GM12892 (cell line): ENCODE data around the gene PRKCZ.

Source experiments
- DNase-seq: peaks from one replicate; pipeline ENCODE4 v3.0.0; 2011; ENCODE audit not compliant: insufficient read length
- FAIRE-seq: peaks from 2 replicates; lab custom pipeline; 2011; peaks lifted over from hg19 to GRCh38; lab: Jason Lieb, UNC
- POLR2A ChIP-seq: IDR thresholded peaks from 2 replicates; pipeline ENCODE4 v1.6.1; 2011; ENCODE audit warnings: low read depth, low read length, control low read depth
- POLR2AphosphoS5 ChIP-seq: IDR thresholded peaks from 2 replicates; pipeline ENCODE4 v1.6.1; 2011; ENCODE audit warnings: low read depth, low read length, control low read depth
- TAF1 ChIP-seq: IDR thresholded peaks from 2 replicates; pipeline ENCODE4 v1.6.1; 2011; ENCODE audit warnings: low read depth, mild to moderate bottlenecking, control low read depth, low read length, borderline replicate concordance

The PRKCZ gene

GRCh38 chr1:2050461-2050792 is 216 bp downstream of the PRKCZ start:
- FAIRE-seq (no peak), DNase-seq (no peak)
- TF ChIP-seq POLR2A (no peak), TAF1 (no peak), POLR2AphosphoS5 (no peak)

- FAIRE-seq (no peak), DNase-seq (no peak)
- no peak for TF ChIP-seq POLR2AphosphoS5
- TF ChIP-seq POLR2A = no peak
- no peak for TF ChIP-seq TAF1
Observed at GRCh38 chr1:2050793-2051682, 827 bp downstream of the PRKCZ start.

GRCh38 chr1:2052054-2052679 is 2.0 kb downstream of the PRKCZ start:
- FAIRE-seq = no peak
- no peak for DNase-seq
- no peak for TF ChIP-seq TAF1
- TF ChIP-seq POLR2A = no peak
- no peak for TF ChIP-seq POLR2AphosphoS5

GRCh38 chr1:2052756-2053155 is 2.5 kb downstream of the PRKCZ start:
- FAIRE-seq (no peak), DNase-seq (no peak)
- TF ChIP-seq TAF1 = no peak
- no peak for TF ChIP-seq POLR2AphosphoS5
- no peak for TF ChIP-seq POLR2A

GRCh38 chr1:2053217-2053616 is 3.0 kb downstream of the PRKCZ start:
- TF ChIP-seq TAF1 (no peak), POLR2A (no peak), POLR2AphosphoS5 (no peak)
- FAIRE-seq (no peak), DNase-seq (no peak)

GRCh38 chr1:2053784-2054376 is 3.7 kb downstream of the PRKCZ start:
- FAIRE-seq (no peak), DNase-seq (no peak)
- TF ChIP-seq POLR2A = no peak
- no peak for TF ChIP-seq TAF1
- no peak for TF ChIP-seq POLR2AphosphoS5

- TF ChIP-seq POLR2AphosphoS5 (no peak), POLR2A (no peak)
- FAIRE-seq (no peak), DNase-seq (no peak)
Observed at GRCh38 chr1:2054560-2054959, 4.3 kb downstream of the PRKCZ start.

GRCh38 chr1:2055911-2056575 is 5.8 kb downstream of the PRKCZ start:
- no peak for DNase-seq
- TF ChIP-seq POLR2A = no peak
- TF ChIP-seq TAF1 = no peak
- no peak for TF ChIP-seq POLR2AphosphoS5
- no peak for FAIRE-seq

GRCh38 chr1:2056955-2057590 is 6.9 kb downstream of the PRKCZ start:
- FAIRE-seq (no peak), DNase-seq (no peak)
- TF ChIP-seq POLR2A (no peak), TAF1 (no peak), POLR2AphosphoS5 (no peak)

GRCh38 chr1:2059290-2059953 is 9.2 kb downstream of the PRKCZ start:
- no peak for TF ChIP-seq POLR2A
- no peak for TF ChIP-seq POLR2AphosphoS5
- TF ChIP-seq TAF1 = no peak
- DNase-seq = no peak
- FAIRE-seq = no peak
